GM23338 (cell line): ENCODE results near the gene ANTKMT. TPM values are rescaled to one million over a fixed set of nuclear protein-coding genes. Genes with fewer than 3 reads are reported as not detected.

Source experiments
- ATAC-seq: fragments of 200-7000 bp; cut with Tn5 transposase; 3 replicates; pipeline ENCODE4 v1.9.1; 2020
- DNase-seq: peaks from one replicate; pipeline ENCODE4 v3.0.0-alpha.2; 2015; ENCODE audit warnings: low spot score
- H2AFZ ChIP-seq: fragments of 200-600 bp; sonication (generic); 2 replicates; pipeline ENCODE4 v1.8.0; 2016; ENCODE audit warnings: antibody characterized with exemption, mild to moderate bottlenecking, moderate library complexity
- H3F3A ChIP-seq: fragments of 200-600 bp; sonication (generic); replicated peaks from 2 replicates; pipeline ENCODE4 v1.8.0; 2017; ENCODE audit warnings: antibody characterized with exemption, mixed run types, low read depth
- H3K27ac ChIP-seq: fragments of 200-600 bp; sonication (generic); 2 replicates; pipeline ENCODE4 v1.6.1; 2016; ENCODE audit warnings: low read depth
- H3K27me3 ChIP-seq: fragments of 200-600 bp; sonication (generic); 2 replicates; pipeline ENCODE4 v1.8.0; 2016; ENCODE audit warnings: mild to moderate bottlenecking, mixed run types, moderate library complexity; ENCODE audit not compliant: insufficient read depth
- H3K36me3 ChIP-seq: fragments of 200-600 bp; sonication (generic); 2 replicates; pipeline ENCODE4 v1.8.0; 2016; ENCODE audit warnings: mild to moderate bottlenecking; ENCODE audit not compliant: insufficient read depth
- H3K4me1 ChIP-seq: fragments of 200-600 bp; sonication (generic); 2 replicates; pipeline ENCODE4 v1.8.0; 2016; ENCODE audit warnings: mild to moderate bottlenecking, moderate library complexity; ENCODE audit not compliant: insufficient read depth
- H3K4me2 ChIP-seq: fragments of 200-600 bp; sonication (generic); 2 replicates; pipeline ENCODE4 v1.7.1; 2017; ENCODE audit warnings: mixed run types
- H3K4me3 ChIP-seq: fragments of 200-600 bp; sonication (generic); 2 replicates; pipeline ENCODE4 v1.6.1; 2016; ENCODE audit warnings: mixed run types
- H3K79me2 ChIP-seq: fragments of 200-600 bp; sonication (generic); replicated peaks from 2 replicates; pipeline ENCODE4 v1.8.0; 2017; ENCODE audit warnings: mild to moderate bottlenecking; ENCODE audit not compliant: insufficient read depth
- H3K9me2 ChIP-seq: fragments of 200-600 bp; sonication (generic); 2 replicates; pipeline ENCODE4 v1.8.0; 2017; ENCODE audit not compliant: insufficient read depth
- H4K20me1 ChIP-seq: fragments of 200-600 bp; sonication (generic); replicated peaks from 2 replicates; pipeline ENCODE4 v1.8.0; 2017; ENCODE audit warnings: mild to moderate bottlenecking; ENCODE audit not compliant: insufficient read depth
- H3K27ac Mint-ChIP-seq: 2 replicates; pipeline ENCODE4 v1.8.0; 2020; ENCODE audit warnings: inconsistent platforms, mild to moderate bottlenecking, moderate library complexity, mixed read lengths
- H3K27me3 Mint-ChIP-seq: 3 replicates; pipeline ENCODE4 v1.8.0; 2022; ENCODE audit warnings: low read depth, mild to moderate bottlenecking, moderate library complexity, mixed read lengths, inconsistent platforms; ENCODE audit not compliant: insufficient read depth, poor library complexity
- H3K36me3 Mint-ChIP-seq: 3 replicates; pipeline ENCODE4 v1.8.0; 2021; ENCODE audit warnings: low read depth, mild to moderate bottlenecking, inconsistent platforms, moderate library complexity, mixed read lengths
- H3K4me1 Mint-ChIP-seq: 3 replicates; pipeline ENCODE4 v1.8.0; 2020; ENCODE audit warnings: mild to moderate bottlenecking, inconsistent platforms, mixed read lengths
- H3K4me3 Mint-ChIP-seq: 3 replicates; pipeline ENCODE4 v1.8.0; 2021; ENCODE audit warnings: moderate library complexity, mild to moderate bottlenecking, inconsistent platforms, mixed read lengths
- H3K9me3 Mint-ChIP-seq: 3 replicates; pipeline ENCODE4 v1.8.0; 2020; ENCODE audit warnings: moderate library complexity, mild to moderate bottlenecking, inconsistent platforms, mixed read lengths
- CREB1 ChIP-seq: fragments of 250-450 bp; sonication (Bioruptor Pico); IDR thresholded peaks from 2 replicates; pipeline ENCODE4 v1.5.0; 2020; ENCODE audit warnings: low read depth, mild to moderate bottlenecking, moderate library complexity
- CTCF ChIP-seq, 2 experiments: fragments of 200-600 bp in 1 of 2; sonication (generic) in 1 of 2; conservative IDR thresholded peaks; 2 replicates each; pipeline versions ENCODE4 v1.5.1 to v1.6.1; 2016 to 2017; ENCODE audit warnings: antibody characterized with exemption in 2 of 2, low read depth in 2 of 2, mild to moderate bottlenecking in 2 of 2, moderate library complexity in 1 of 2
- EZH2phosphoT487 ChIP-seq: fragments of 200-600 bp; sonication (generic); IDR thresholded peaks from one replicate; pipeline ENCODE4 v1.8.1; 2018; ENCODE audit warnings: antibody characterized with exemption; ENCODE audit not compliant: unreplicated experiment
- JUNB ChIP-seq: IDR thresholded peaks from one replicate; pipeline ENCODE4 v1.6.1; 2016; ENCODE audit warnings: antibody characterized with exemption; ENCODE audit not compliant: unreplicated experiment
- NANOG ChIP-seq: IDR thresholded peaks from 2 replicates; pipeline ENCODE4 v1.6.1; 2016; ENCODE audit warnings: antibody characterized with exemption, borderline replicate concordance
- POLR2AphosphoS5 ChIP-seq: IDR thresholded peaks from 2 replicates; pipeline ENCODE4 v1.6.1; 2016; ENCODE audit warnings: antibody characterized with exemption, low read depth
- REST ChIP-seq: IDR thresholded peaks from one replicate; pipeline ENCODE4 v1.6.1; 2018; ENCODE audit warnings: antibody characterized with exemption; ENCODE audit not compliant: unreplicated experiment
- STAT1 ChIP-seq: IDR thresholded peaks from one replicate; pipeline ENCODE4 v1.6.1; 2016; ENCODE audit warnings: antibody characterized with exemption; ENCODE audit not compliant: unreplicated experiment
- ZNF331 ChIP-seq: fragments of 250-450 bp; sonication (Bioruptor Pico); IDR thresholded peaks from 2 replicates; pipeline ENCODE4 v1.5.0; 2020; ENCODE audit warnings: low read depth, mild to moderate bottlenecking, moderate library complexity
- polyA plus RNA-seq: library from polyadenylated mRNA; unstranded; fragments of >200 nt; fragmentation: Nextera tagmentation; extraction: Ambion mirVana; gene quantifications from 2 replicates; pipeline ENCODE4 v1.2.1, GENCODE V29; 2016
- total RNA-seq: library from RNA; depleted of rRNA; stranded (reverse); fragments of >200 nt; shearing (Covaris generic); gene quantifications from 2 replicates; pipeline ENCODE4 v1.2.3, GENCODE V29; 2014

ANTKMT gene
- total and polyA plus RNA-seq, 2 experiments from 2014 or later = 23.8 to 37.2 TPM

GRCh38 chr16:766008-766819, 45.3 kb downstream of the ANTKMT start:
- Mint-ChIP-seq H3K36me3 (no peaks in the 10 kb centered on the region), H3K9me3 (no peaks in the 10 kb centered on the region), H3K4me3 (no peak overlapping the region), H3K27ac (no peak overlapping the region), H3K4me1 (no peaks in the 10 kb centered on the region; the same call in 2 of the 3 replicates), H3K27me3 (peaks cover 15% of the 10 kb centered on the region)
- Histone ChIP-seq H3K27me3 (no peaks in the 10 kb centered on the region), H3K79me2 (no peaks in the 10 kb centered on the region), H4K20me1 (no peaks in the 10 kb centered on the region), H3K4me3 (no peak overlapping the region), H2AFZ (no peak overlapping the region), H3K4me2 (no peak overlapping the region), H3K27ac (no peak overlapping the region), H3K4me1 (no peaks in the 10 kb centered on the region), H3K9me2 (no peaks in the 10 kb centered on the region), H3K36me3 (no peaks in the 10 kb centered on the region), H3F3A (0 out of 2 replicates have a peak, but pooled peaks cover 3% of the 10 kb centered on the region)
- no peak for TF ChIP-seq POLR2AphosphoS5
- TF ChIP-seq CREB1 (CRISPR knock-in tag) = no peak
- TF ChIP-seq ZNF331 (CRISPR knock-in tag) = no peak
- TF ChIP-seq NANOG = no peak
- no peak for TF ChIP-seq JUNB
- TF ChIP-seq EZH2phosphoT487 = no peak
- TF ChIP-seq REST = no peak
- TF ChIP-seq STAT1 = no peak
- no peak for TF ChIP-seq CTCF (conservative IDR thresholded peaks at IDR 0.05; ENCODE audit: low read depth in 2 of 2)
- DNase-seq (no peak), ATAC-seq (no peak)
